HG02970 (cell line): ENCODE results near the gene NANS.
"Not testable (repeated sequence)": the region's sequence is repeated elsewhere in the genome, so short reads cannot be mapped to it uniquely, and the experiment has no call there.

Source experiments
- ATAC-seq: cut with Tn5 transposase; IDR thresholded peaks from one replicate; pipeline ENCODE4 v1.9.1; 2021; ENCODE audit warnings: mild to moderate bottlenecking, moderate library complexity, moderate number of reproducible peaks; ENCODE audit not compliant: unreplicated experiment, low FRiP score

NANS gene

GRCh38 chr9:98074115-98074990 lies 17.8 kb downstream of the NANS start:
- ATAC-seq = no peak

GRCh38 chr9:98075332-98075805 lies 18.8 kb downstream of the NANS start:
- no peak for ATAC-seq

DNA sequence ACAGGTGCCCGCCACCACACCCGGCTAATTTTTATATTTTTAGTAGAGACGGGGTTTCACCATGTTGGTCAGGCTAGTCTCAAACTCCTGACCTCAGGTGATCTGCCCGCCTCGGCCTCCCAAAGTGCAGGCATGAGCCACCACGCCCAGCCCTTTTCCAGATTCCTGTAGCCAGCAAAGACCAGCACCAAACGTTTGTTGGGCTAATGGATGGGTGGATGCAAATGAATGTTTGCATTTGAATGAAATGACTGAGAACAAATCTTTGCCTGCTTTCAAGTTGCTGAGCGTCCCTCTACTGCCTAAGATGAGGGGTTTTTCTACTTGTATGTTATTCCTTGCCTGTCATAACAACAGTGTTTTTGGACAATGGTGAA lies 20.0 kb downstream of the NANS start:
- ATAC-seq = not testable (repeated sequence)

- ATAC-seq = no peak
Observed at GRCh38 chr9:98078895-98079294, 22.4 kb downstream of the NANS start.

- ATAC-seq = no peak
Observed at GRCh38 chr9:98080326-98080725, 23.8 kb downstream of the NANS start.

DNA sequence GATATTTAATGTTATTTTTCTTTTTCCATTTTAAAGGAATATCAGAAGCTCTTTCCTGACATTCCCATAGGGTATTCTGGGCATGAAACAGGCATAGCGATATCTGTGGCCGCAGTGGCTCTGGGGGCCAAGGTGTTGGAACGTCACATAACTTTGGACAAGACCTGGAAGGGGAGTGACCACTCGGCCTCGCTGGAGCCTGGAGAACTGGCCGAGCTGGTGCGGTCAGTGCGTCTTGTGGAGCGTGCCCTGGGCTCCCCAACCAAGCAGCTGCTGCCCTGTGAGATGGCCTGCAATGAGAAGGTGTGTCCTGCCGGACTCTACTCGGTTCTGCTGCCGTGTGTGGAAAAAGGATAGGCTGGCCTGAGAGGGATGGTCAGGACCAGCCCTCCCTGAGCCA lies 24.2 kb downstream of the NANS start:
- no peak for ATAC-seq

DNA sequence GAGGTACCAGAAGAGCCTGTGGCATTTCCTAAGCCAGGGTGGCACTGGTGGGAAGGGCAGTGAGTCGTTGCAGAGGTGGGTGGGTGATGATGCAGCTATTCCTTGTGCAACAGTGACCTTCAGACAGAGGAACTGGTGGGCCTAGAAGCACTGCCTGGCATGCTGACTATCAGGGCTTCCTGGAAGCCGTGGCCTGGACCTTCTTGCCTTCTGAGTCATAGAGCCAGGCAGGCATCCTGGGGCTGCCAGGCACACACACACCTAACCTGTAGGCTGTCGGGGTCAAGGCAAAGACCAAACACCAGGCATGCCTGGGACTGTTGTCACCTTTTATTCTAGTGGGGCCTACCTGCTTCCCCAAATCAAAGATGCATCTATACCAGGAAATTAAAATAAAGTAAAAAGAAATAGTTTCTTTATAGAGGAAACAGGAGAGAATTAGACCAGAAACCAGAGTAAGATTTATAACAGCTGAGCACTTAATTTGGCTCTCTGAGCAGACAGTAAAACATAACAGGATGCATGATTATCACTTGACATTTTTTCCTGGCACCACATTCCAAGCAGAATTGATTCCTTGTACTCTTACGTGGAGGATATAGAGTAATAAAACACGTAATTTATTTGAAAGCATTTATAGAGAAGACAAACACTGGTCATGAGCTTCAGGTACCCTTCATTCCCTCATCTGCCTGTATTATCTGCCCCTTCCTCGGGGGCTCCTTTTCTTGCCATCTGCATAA lies 25.1 kb downstream of the NANS start:
- no peak for ATAC-seq

DNA sequence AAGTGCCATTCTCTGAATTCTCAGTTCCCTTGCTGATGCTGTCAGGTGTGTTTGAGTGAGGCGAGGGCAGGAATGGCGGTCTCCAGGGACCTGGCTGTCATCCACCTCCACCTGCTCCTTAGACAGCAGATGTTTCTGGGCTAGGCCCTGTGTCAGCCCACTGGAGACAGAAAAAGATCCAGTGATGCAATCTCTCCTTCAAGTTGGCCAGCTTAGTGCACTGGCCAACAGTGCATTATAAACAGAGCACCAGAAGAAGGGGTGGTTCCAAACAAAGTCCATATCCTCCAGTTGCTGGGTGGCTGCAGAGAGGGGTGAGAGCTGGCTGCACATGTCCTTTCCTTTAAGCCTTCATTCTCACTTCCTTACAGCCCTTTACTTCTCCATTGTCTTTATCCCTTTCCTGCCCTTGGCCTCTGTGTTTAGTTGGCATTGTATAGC lies 26.5 kb downstream of the NANS start:
- ATAC-seq = no peak

DNA sequence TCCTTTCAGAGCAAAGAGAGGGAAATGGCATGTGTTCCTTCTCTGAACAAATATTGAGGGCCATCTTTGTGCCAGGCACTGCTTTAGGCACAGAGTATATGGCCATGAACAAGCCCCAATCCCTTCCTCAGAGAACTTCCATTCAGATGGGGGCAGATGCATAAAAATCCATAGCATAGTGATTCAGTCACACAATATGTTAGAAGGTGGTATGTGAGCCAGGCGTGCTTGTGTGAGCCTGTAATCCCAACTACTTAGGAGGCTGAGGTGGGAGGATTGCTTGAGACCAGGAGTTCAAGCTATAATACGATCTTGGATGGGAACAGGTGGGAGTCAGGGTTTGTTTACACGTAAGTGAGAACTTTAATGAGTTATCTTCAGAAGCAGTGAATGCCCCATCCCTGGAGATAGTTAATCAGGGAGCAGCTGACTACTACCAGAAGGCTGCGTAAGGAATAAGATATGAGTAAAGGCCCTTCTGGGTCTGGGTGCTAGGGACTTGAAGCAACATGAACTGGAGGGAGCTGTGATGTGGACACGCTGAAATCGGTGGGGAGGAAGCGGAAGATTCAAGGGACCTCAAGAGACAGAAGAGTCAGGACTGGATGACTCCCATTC lies 27.1 kb downstream of the NANS start:
- ATAC-seq = no peak

GRCh38 chr9:98084396-98084795 lies 27.9 kb downstream of the NANS start:
- no peak for ATAC-seq

DNA sequence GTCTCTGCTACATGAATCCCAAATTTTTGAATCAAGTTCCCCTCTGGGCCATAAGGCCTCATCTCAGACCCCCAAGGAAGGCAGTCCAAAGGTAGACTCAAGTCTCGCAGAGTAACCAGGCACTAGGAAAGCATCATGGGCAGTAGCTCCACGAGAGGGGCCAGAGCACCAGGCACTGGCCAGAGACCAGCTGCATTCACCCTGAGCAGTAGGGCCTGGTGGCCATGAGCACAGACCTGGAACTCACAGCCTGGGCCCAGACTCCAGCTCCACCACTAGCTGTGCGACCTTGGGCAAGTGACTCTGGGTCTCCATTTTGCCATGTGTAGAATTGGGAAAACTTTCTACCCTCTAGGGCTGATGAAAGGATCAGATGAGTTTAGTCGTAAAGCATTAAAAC lies 28.5 kb downstream of the NANS start:
- no peak for ATAC-seq

DNA sequence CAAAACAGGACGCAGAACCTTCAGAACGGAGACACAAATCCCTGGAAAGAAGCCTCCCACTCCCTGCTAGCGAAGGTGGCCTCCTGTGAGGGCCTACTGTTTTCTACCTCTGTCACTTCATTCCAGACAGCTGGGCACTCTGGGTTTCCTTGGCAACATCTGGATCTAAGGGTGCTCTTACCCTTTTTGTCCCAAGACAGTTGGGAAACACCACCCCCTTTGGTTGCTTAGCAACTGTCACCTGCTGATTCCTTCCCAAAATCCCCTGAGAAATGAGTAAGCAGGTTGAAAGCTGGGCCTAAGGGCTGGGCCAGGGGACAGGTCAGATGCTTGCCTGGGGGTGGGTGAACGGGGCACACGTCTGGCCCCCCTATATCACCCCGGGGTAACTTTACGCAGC lies 29.4 kb downstream of the NANS start:
- ATAC-seq = no peak

- ATAC-seq = no peak
Observed at GRCh38 chr9:98086461-98086860, 29.9 kb downstream of the NANS start.

DNA sequence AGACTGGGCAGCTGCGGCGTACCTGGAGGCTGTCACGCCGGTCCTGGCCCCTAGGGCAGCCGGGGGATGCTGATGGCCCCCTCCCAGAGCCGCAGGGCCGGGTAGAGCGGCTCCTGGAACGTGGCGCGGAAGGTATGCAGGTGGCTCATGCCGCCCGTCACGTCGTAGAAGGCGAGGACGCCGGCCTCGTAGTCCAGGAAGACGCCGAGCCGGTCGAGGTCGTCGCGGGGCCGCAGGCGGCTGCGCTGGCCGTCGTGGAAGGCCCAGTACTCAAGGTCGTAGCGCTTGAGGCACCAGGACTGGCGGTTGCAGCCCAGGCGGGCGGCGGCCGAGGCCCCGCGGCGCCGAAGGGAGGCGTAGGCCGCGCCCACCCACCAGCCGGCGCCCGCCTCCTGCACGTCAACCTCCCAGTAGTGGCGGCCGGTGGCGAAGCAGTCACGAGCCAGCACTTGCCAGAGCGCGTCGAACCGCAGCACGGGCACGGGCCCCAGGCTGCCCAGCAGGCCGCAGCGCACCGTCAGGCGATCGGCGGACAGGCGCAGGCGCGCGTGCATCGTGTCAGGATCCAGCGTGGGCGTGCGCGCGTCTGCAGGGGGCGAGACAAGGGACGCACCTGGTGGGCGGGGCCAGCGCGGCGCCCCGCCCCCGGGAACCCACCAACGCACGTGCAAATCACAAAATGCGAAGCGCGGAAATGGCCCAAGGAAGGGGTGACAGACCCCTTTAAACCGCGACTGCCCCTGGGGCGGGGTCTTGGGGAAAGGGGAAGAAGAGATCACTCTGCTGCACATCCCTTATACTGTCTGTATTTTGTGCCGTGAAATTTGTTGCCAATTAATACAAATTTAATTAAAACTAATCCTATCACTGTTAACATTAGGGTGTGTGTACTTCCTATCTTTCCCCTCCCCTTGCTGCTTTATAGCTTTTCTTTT lies 31.2 kb downstream of the NANS start:
- ATAC-seq = no peak

DNA sequence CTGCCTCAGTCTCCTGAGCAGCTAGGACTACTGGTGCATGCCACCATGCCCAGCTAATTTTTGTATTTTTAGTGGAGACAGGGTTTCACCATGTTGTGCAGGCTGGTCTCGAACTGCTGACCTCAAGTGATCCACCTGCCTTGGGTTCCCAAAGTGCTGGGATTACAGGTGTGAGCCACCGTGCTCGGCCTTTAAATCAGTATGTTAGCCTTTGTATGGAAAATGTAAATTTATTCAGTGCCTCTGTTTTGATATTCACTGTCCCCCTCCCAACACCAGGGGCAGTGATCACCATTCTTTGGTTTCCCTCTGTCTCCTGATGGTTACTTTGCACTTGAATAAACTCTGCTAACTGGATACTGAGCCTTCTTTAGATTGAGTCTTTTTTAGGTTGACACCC lies 34.1 kb downstream of the NANS start:
- not testable (repeated sequence) for ATAC-seq

DNA sequence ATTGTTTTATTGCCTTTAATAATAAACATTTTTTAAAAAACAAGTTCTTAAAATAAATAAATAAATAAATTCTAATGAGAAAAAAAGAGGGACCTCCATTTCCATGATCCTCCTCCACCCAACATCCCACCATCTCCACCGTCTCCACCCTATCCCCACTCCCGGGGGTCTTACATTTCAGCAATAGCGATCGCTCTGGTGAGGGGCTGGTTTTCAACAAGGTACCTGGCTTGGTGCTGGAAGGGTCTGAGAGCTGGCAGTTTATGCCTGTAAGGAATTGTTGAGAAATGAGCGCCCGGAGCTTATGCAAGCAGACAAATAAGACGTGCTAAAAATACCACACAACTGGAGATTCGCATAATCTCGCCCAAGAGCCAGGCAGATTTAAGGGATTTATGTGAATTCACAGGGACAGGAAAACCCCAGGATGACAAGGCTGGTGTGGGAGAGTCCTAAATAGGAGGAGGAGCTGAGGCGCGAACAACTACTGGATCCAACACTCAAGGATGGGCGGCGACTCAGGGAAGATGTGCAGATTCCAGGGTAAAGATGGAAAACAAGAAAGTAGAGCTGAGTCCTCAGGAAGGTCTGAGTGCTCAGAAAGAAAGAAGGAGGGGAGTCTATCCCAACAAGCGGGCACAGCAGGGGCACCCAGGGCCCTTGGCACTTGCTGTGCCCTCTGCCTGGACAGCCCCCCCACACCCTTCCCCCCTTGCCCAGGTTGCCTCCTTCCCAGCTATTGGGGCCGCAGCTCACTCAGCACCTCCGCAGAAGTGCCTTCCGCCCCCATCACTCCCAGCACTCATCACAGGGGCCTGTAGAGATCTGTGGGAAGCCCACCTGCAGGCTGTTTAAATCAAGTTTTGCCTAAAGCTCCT lies 35.4 kb downstream of the NANS start:
- ATAC-seq = no peak

DNA sequence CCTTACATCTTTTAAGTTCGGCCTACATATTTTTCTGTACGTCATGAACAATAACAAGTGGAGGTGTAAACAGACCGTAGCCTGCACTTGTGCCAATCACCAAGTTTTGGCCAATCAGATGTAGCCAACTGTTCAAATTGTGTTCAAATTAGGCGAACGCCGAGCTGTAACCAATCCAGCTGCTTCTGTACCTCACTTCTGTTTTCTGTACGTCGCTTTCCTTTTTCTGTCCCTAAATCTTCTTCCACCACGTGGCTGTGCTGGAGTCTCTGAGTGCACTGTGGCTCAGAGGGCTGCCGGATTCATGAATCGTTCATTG lies 36.0 kb downstream of the NANS start:
- ATAC-seq = no peak

DNA sequence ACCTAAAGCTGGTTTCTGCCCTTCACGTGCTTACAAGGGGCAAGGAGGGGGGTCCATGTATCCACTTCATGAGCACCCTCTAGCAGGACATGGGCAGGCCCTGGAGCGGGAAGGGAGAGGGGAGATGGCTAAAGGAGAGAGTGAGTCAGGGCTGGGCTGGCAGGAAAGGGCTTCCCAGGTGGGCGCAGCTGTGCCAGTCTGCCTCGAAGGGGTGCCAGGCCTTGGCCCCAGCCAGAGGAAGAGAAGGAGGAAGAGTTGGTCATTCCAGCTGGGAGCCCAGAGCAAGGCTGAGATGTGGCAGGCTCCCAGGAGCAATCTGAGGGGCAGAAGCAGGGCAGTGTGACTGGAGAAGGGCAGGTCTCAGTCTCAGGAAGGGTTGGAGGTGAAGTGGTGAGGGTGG lies 37.8 kb downstream of the NANS start:
- ATAC-seq = no peak

DNA sequence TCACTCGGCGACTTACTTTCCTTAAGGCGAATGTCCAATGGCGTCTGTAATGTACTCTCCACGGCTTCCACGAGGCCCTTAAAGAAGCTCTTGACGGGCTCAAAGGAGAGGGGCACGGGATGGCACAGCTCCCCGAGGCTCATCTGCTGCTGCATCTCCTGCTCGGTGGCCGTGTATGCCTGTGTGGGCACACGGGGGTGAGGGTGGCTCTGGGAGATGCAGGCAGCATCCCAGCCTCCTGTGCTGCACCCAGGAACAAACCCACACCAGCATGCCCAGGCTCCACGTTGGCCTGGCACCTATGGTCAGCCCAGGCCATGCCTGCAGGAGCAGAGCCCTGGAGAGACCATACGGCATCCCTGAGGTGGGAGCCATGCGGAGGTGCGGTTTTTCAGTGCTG lies 38.3 kb downstream of the NANS start:
- ATAC-seq = no peak
